Panc1 (cell line): ENCODE data around the gene IGFL1. TPM values are rescaled to one million over a fixed set of nuclear protein-coding genes. Genes with fewer than 3 reads are reported as not detected.

Source experiments
- ATAC-seq: fragments of 200-7000 bp; cut with Tn5 transposase; 2 replicates; pipeline ENCODE4 v1.9.1; 2020; ENCODE audit warnings: mild to moderate bottlenecking, moderate library complexity
- BruUV-seq: library from RNA; stranded (reverse); fragments of 400-500 nt; replicated peaks from 2 replicates; lab custom pipeline; 2021; lab: Mats Ljungman, UMichigan
- CTCF ChIA-PET: fragments of 300-600 bp; sonication (Branson Sonifier 250); formaldehyde crosslinking; loops from one replicate; lab custom pipeline; 2022; ENCODE audit warnings: antibody characterized with exemption; lab: Charles Lee
- POLR2A ChIA-PET: fragments of 300-600 bp; sonication (Branson Sonifier 250); formaldehyde crosslinking; loops from one replicate; lab custom pipeline; 2022; ENCODE audit warnings: antibody characterized with exemption; lab: Charles Lee
- DNase-seq: peaks from one replicate; pipeline ENCODE4 v3.0.0-alpha.2; 2010; ENCODE audit warnings: low read depth, low spot score
- H3K27ac ChIP-seq: 2 replicates; pipeline ENCODE4 v1.5.1; 2011; ENCODE audit warnings: mild to moderate bottlenecking, low read length, inconsistent platforms
- H3K27me3 ChIP-seq: fragments of 200-500 bp; sonication (Bioruptor generic); 2 replicates; pipeline ENCODE4 v1.6.0; 2014; ENCODE audit warnings: low read length, inconsistent platforms; ENCODE audit not compliant: control insufficient read depth, insufficient read depth
- H3K36me3 ChIP-seq: fragments of 200-500 bp; sonication (Bioruptor generic); 2 replicates; pipeline ENCODE4 v1.5.1; 2014; ENCODE audit warnings: inconsistent platforms, mild to moderate bottlenecking, low read length, moderate library complexity; ENCODE audit not compliant: control insufficient read depth, insufficient read depth
- H3K4me1 ChIP-seq: 2 replicates; pipeline ENCODE4 v1.5.1; 2011; ENCODE audit warnings: inconsistent platforms, mild to moderate bottlenecking, low read length, moderate library complexity; ENCODE audit not compliant: control insufficient read depth, insufficient read depth
- H3K4me3 ChIP-seq, 2 experiments: 2 replicates each; pipeline ENCODE4 v1.5.1; 2011 to 2012; ENCODE audit warnings: low read depth in 2 of 2, low read length in 2 of 2, mild to moderate bottlenecking in 2 of 2, inconsistent platforms in 1 of 2, moderate library complexity in 1 of 2
- H3K9me3 ChIP-seq: fragments of 200-500 bp; sonication (Bioruptor generic); 2 replicates; pipeline ENCODE4 v1.5.1; 2014; ENCODE audit warnings: low read depth, mild to moderate bottlenecking, inconsistent platforms, low read length, moderate library complexity; ENCODE audit not compliant: control insufficient read depth, insufficient read depth
- POLR2AphosphoS5 ChIP-seq: IDR thresholded peaks from 2 replicates; pipeline ENCODE4 v1.6.1; 2012; ENCODE audit warnings: mild to moderate bottlenecking, low read depth, low read length, moderate library complexity
- SIN3A ChIP-seq: IDR thresholded peaks from 2 replicates; pipeline ENCODE4 v1.6.1; 2012; ENCODE audit warnings: low read depth, mild to moderate bottlenecking, low read length, moderate library complexity, borderline replicate concordance; ENCODE audit not compliant: insufficient read depth
- TCF7L2 ChIP-seq: IDR thresholded peaks from 2 replicates; pipeline ENCODE4 v1.6.1; 2011; ENCODE audit warnings: mild to moderate bottlenecking, low read depth, low read length, inconsistent platforms
- in situ Hi-C: cut with HindIII; loops from 2 replicates; pipeline ENCODE4 v1.10.0; 2016; ENCODE audit warnings: low sequenced_read_pairs, low pct_unique_long_range_greater_than_20kb
- intact Hi-C: fragments of 100-400 bp; cut with micrococcal nuclease; formaldehyde crosslinking; loops from one replicate; pipeline ENCODE4 v1.10.0; 2022; ENCODE audit not compliant: unreplicated experiment
- total RNA-seq: library from RNA; stranded (reverse); gene quantifications from one replicate; pipeline ENCODE4 v1.2.1, GENCODE V29; 2021; ENCODE audit not compliant: unreplicated experiment
- TF ChIP-seq, protein P1 (sequence below), 2 experiments: IDR thresholded peaks; 2 replicates each; pipeline ENCODE4 v1.6.1; 2011 to 2012; ENCODE audit warnings: low read depth in 2 of 2, control low read depth in 1 of 2, low read length in 1 of 2, mild to moderate bottlenecking in 1 of 2, moderate library complexity in 1 of 2; ENCODE audit not compliant: insufficient read depth in 1 of 2
- TF ChIP-seq, protein P2 (sequence below): fragments of 450-650 bp; IDR thresholded peaks from 2 replicates; pipeline ENCODE4 v1.5.1; 2017; ENCODE audit warnings: mild to moderate bottlenecking

Gene IGFL1
- total RNA-seq, 1 experiment from 2014 or later: not detected

DNA sequence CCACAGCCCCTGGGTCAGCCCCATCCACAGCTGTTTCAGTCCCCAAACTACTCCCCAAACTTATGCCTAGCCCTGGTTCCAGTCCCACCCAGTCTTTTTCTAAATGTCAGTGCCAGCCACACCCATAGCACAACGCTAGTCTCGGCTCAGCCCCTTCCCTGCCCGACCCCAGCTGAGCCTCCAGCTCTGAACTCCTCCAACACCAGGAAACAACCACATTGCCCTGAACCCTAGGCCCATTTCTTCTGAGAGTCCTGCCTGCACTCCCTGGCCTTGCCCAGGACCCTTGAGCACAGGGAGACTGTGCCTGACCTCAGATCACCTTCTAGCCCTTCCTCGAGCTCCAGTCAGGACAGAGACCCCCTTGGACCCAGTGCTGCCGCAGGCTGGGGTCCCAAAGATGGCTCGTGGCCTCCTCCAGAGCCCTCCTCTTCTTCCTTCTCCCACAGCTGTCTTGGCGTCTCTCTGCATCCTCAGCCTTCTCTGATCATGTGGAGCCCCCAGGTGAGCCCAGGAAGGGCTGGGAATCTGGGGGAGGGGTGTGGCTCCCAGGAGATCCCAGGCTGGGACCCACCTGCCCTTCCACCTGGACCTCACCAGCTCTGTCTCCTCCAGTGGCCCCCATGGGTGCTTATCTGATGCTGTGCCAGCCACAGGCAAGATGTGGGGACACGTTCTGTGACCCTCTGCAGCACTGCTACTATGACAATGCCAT lies 33.0 kb upstream of the IGFL1 start:
- intact Hi-C loops: no loop called here
- in situ Hi-C loops: no loop called here
- TF ChIP-seq, protein P1, sequence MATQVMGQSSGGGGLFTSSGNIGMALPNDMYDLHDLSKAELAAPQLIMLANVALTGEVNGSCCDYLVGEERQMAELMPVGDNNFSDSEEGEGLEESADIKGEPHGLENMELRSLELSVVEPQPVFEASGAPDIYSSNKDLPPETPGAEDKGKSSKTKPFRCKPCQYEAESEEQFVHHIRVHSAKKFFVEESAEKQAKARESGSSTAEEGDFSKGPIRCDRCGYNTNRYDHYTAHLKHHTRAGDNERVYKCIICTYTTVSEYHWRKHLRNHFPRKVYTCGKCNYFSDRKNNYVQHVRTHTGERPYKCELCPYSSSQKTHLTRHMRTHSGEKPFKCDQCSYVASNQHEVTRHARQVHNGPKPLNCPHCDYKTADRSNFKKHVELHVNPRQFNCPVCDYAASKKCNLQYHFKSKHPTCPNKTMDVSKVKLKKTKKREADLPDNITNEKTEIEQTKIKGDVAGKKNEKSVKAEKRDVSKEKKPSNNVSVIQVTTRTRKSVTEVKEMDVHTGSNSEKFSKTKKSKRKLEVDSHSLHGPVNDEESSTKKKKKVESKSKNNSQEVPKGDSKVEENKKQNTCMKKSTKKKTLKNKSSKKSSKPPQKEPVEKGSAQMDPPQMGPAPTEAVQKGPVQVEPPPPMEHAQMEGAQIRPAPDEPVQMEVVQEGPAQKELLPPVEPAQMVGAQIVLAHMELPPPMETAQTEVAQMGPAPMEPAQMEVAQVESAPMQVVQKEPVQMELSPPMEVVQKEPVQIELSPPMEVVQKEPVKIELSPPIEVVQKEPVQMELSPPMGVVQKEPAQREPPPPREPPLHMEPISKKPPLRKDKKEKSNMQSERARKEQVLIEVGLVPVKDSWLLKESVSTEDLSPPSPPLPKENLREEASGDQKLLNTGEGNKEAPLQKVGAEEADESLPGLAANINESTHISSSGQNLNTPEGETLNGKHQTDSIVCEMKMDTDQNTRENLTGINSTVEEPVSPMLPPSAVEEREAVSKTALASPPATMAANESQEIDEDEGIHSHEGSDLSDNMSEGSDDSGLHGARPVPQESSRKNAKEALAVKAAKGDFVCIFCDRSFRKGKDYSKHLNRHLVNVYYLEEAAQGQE (IDR thresholded peaks at IDR 0.05; ENCODE audit: insufficient read depth in 1 of 2, low read depth in 2 of 2, low read length in 1 of 2): no peak
- no peak for TF ChIP-seq POLR2AphosphoS5
- TF ChIP-seq, protein P2, sequence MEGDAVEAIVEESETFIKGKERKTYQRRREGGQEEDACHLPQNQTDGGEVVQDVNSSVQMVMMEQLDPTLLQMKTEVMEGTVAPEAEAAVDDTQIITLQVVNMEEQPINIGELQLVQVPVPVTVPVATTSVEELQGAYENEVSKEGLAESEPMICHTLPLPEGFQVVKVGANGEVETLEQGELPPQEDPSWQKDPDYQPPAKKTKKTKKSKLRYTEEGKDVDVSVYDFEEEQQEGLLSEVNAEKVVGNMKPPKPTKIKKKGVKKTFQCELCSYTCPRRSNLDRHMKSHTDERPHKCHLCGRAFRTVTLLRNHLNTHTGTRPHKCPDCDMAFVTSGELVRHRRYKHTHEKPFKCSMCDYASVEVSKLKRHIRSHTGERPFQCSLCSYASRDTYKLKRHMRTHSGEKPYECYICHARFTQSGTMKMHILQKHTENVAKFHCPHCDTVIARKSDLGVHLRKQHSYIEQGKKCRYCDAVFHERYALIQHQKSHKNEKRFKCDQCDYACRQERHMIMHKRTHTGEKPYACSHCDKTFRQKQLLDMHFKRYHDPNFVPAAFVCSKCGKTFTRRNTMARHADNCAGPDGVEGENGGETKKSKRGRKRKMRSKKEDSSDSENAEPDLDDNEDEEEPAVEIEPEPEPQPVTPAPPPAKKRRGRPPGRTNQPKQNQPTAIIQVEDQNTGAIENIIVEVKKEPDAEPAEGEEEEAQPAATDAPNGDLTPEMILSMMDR: no peak
- no peak for TF ChIP-seq TCF7L2
- TF ChIP-seq SIN3A: no peak
- ATAC-seq (no peak), DNase-seq (no peak)
- BruUV-seq: no TSS peak
- ChIA-PET POLR2A (no interaction called here), CTCF (no interaction called here)
- H3K27me3 ChIP-seq: no peaks in the 10 kb centered on the region
- no peaks in the 10 kb centered on the region; the same call in 1 of the 2 replicates for H3K4me1 ChIP-seq
- H3K36me3 ChIP-seq: no peaks in the 10 kb centered on the region
- no peaks in the 10 kb centered on the region for H3K9me3 ChIP-seq
- H3K27ac ChIP-seq: no peak overlapping the region
- no peak overlapping the region for H3K4me3 ChIP-seq

DNA sequence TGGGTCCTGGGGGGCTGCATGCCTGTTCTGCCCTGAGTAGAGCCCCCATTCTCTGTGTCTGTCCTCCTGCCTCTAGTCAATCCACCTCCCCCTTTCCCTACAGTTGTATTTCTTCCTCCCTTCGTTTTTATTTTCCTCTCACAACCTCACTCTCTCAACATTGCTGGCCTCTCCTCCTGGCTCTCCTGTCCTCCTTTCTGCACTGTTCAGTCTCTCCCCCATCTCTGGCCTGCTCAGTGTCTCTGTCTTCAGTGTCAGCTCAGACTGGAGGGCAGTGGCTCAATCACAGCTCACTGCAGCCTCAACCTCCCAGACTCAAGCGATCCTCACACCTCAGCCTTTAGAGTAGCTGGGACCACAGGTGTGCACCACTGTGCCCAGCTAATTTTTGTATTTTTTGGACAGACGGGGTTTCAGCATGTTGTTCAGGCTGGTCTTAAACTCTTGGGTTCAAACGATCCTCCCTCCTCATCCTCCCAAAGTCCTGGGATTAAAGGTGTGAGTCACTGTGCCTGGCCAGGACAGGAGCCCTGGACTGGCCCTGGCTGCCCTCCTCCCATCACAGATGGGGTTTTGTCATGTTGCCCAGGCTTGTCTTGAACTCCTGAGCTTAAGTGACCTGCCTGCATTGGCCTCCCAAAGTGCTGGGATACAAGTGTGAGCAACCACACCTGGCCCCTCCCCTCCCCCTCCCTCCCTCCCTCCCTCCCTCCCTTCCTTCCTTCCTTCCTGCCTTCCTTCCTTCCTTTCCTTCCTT lies 32.0 kb upstream of the IGFL1 start:
- H3K27me3 ChIP-seq: no peaks in the 10 kb centered on the region
- intact Hi-C loops: no loop called here
- no peak for DNase-seq
- no peak overlapping the region for H3K4me3 ChIP-seq
- TF ChIP-seq POLR2AphosphoS5 (no peak), SIN3A (no peak), TCF7L2 (no peak)
- TF ChIP-seq, protein P1 (IDR thresholded peaks at IDR 0.05; ENCODE audit: insufficient read depth in 1 of 2, low read depth in 2 of 2, low read length in 1 of 2): no peak
- TF ChIP-seq, protein P2: no peak
- H3K27ac ChIP-seq: no peak overlapping the region
- CTCF ChIA-PET: no interaction called here
- no peaks in the 10 kb centered on the region; the same call in 1 of the 2 replicates for H3K4me1 ChIP-seq
- ATAC-seq: no peak
- BruUV-seq: no TSS peak
- POLR2A ChIA-PET: no interaction called here
- in situ Hi-C loops: no loop called here
- no peaks in the 10 kb centered on the region for H3K9me3 ChIP-seq
- H3K36me3 ChIP-seq: no peaks in the 10 kb centered on the region
